HepG2 (cell line): ENCODE measurements around the gene SLAMF8. TPM values are rescaled to one million over a fixed set of nuclear protein-coding genes. Genes with fewer than 3 reads are reported as not detected.

ENCODE experiments used
- ATAC-seq: fragments of 200-7000 bp; cut with Tn5 transposase; 3 replicates; pipeline ENCODE4 v1.9.1; 2020; ENCODE audit warnings: mild to moderate bottlenecking, moderate library complexity
- BruUV-seq: library from RNA; stranded (reverse); fragments of 400-500 nt; replicated peaks from 2 replicates; lab custom pipeline; 2021; lab: Mats Ljungman, UMichigan
- CTCF ChIA-PET: fragments of 300-600 bp; formaldehyde crosslinking; extraction: SDS; loops from one replicate; lab custom pipeline; 2021; ENCODE audit warnings: low total read pairs, inconsistent platforms, low intra/inter-chr PET ratio; lab: Yijun Ruan, JAX
- POLR2A ChIA-PET: fragments of 350-600 bp; sonication (Branson Sonifier 250); formaldehyde crosslinking; loops from one replicate; lab custom pipeline; 2020; ENCODE audit warnings: antibody characterized with exemption, inconsistent platforms; lab: Yijun Ruan, JAX
- DNase-seq: peaks from one replicate; pipeline ENCODE4 v3.0.0-alpha.2; 2015; ENCODE audit warnings: low spot score
- FAIRE-seq: peaks from 3 replicates; lab custom pipeline; 2011; peaks lifted over from hg19 to GRCh38; lab: Jason Lieb, UNC
- H2AFZ ChIP-seq: one replicate; pipeline ENCODE4 v1.6.1; 2011; ENCODE audit warnings: low read length, inconsistent platforms
- H3K27ac ChIP-seq: fragments of 300-600 bp; 3 replicates; pipeline ENCODE4 v1.8.0; 2011; ENCODE audit warnings: mixed run types, mild to moderate bottlenecking, mixed read lengths, low read length, inconsistent platforms; ENCODE audit not compliant: insufficient read depth; ENCODE audit errors: extremely low read length
- H3K27me3 ChIP-seq, 2 experiments: fragments of 200-600 bp in 1 of 2; 2 replicates in 1 of 2; 3 replicates in 1 of 2; pipeline versions ENCODE4 v1.6.0 to v1.8.0; 2011; ENCODE audit warnings: low read length in 2 of 2, mild to moderate bottlenecking in 2 of 2, moderate library complexity in 2 of 2, inconsistent platforms in 1 of 2; ENCODE audit not compliant: insufficient read depth in 2 of 2, control insufficient read depth in 1 of 2
- H3K36me3 ChIP-seq, 2 experiments: fragments of 200-600 bp in 1 of 2; replicated peaks in 1 of 2; 2 replicates in 1 of 2; 3 replicates in 1 of 2; pipeline versions ENCODE4 v1.5.1 to v1.8.0; 2011; ENCODE audit warnings: low read length in 2 of 2, inconsistent platforms in 1 of 2; ENCODE audit not compliant: insufficient read depth in 2 of 2, control insufficient read depth in 1 of 2
- H3K4me1 ChIP-seq: 2 replicates; pipeline ENCODE4 v1.5.1; 2012; ENCODE audit warnings: low read length, inconsistent platforms; ENCODE audit not compliant: insufficient read depth
- H3K4me2 ChIP-seq: 2 replicates; pipeline ENCODE4 v1.6.0; 2011; ENCODE audit warnings: low read depth, low read length, inconsistent platforms
- H3K4me3 ChIP-seq, 3 experiments: fragments of 200-600 bp in 1 of 3; sonication (generic), shearing (Covaris generic) in 1 of 3; replicated peaks in 1 of 3; 2 replicates each; pipeline ENCODE4 v1.5.1; 2011 to 2016; ENCODE audit warnings: low read length in 3 of 3, inconsistent platforms in 2 of 3, low read depth in 2 of 3, mild to moderate bottlenecking in 2 of 3, control low read depth in 1 of 3, mixed read lengths in 1 of 3; ENCODE audit not compliant: insufficient read depth in 1 of 3
- H3K79me2 ChIP-seq: one replicate; pipeline ENCODE4 v1.6.1; 2011; ENCODE audit warnings: low read length, inconsistent platforms; ENCODE audit not compliant: insufficient read depth
- H3K9ac ChIP-seq: 2 replicates; pipeline ENCODE4 v1.6.0; 2011; ENCODE audit warnings: mild to moderate bottlenecking, low read depth, low read length, inconsistent platforms; ENCODE audit not compliant: insufficient read depth
- H3K9me3 ChIP-seq: 2 replicates; pipeline ENCODE4 v1.5.1; 2012; ENCODE audit warnings: mild to moderate bottlenecking, low read length
- H4K20me1 ChIP-seq: 2 replicates; pipeline ENCODE4 v1.6.0; 2011; ENCODE audit warnings: inconsistent platforms, mild to moderate bottlenecking, low read length, moderate library complexity; ENCODE audit not compliant: insufficient read depth
- ESRRA ChIP-seq: sonication (generic); formaldehyde crosslinking; IDR thresholded peaks from 2 replicates; pipeline ENCODE4 v1.5.1; 2020; ENCODE audit warnings: mild to moderate bottlenecking, low read depth, missing genetic modification reagents
- HOXA3 ChIP-seq: sonication (generic); formaldehyde crosslinking; IDR thresholded peaks from 2 replicates; pipeline ENCODE4 v1.5.0; 2020; ENCODE audit warnings: missing genetic modification reagents
- NAIF1 ChIP-seq: sonication (generic); formaldehyde crosslinking; IDR thresholded peaks from 2 replicates; pipeline ENCODE4 v1.5.0; 2020; ENCODE audit warnings: mild to moderate bottlenecking, missing genetic modification reagents, borderline replicate concordance
- NKX3-1 ChIP-seq: sonication (generic); formaldehyde crosslinking; IDR thresholded peaks from 2 replicates; pipeline ENCODE4 v1.5.0; 2020; ENCODE audit warnings: missing genetic modification reagents
- NR0B2 ChIP-seq: sonication (generic); formaldehyde crosslinking; IDR thresholded peaks from 2 replicates; pipeline ENCODE4 v1.4.0; 2020; ENCODE audit warnings: mild to moderate bottlenecking, missing genetic modification reagents
- PCBP1 ChIP-seq: fragments of 200-400 bp; formaldehyde crosslinking; IDR thresholded peaks from 2 replicates; pipeline ENCODE4 v1.6.1; 2017; ENCODE audit warnings: mild to moderate bottlenecking, low read depth, low read length, borderline replicate concordance
- SP2 ChIP-seq: sonication (generic); formaldehyde crosslinking; IDR thresholded peaks from 2 replicates; pipeline ENCODE4 v1.5.1; 2020; ENCODE audit warnings: mild to moderate bottlenecking, missing genetic modification reagents
- SP4 ChIP-seq: sonication (generic); formaldehyde crosslinking; IDR thresholded peaks from 2 replicates; pipeline ENCODE4 v1.8.1; 2023; ENCODE audit warnings: mild to moderate bottlenecking, missing genetic modification reagents
- TARDBP ChIP-seq: sonication (generic); formaldehyde crosslinking; IDR thresholded peaks from 2 replicates; pipeline ENCODE4 v1.8.0; 2022; ENCODE audit warnings: mild to moderate bottlenecking, missing genetic modification reagents
- TBX2 ChIP-seq: sonication (generic); formaldehyde crosslinking; IDR thresholded peaks from 2 replicates; pipeline ENCODE4 v1.5.0; 2020; ENCODE audit warnings: missing genetic modification reagents, mild to moderate bottlenecking, borderline replicate concordance
- TERF1 ChIP-seq: sonication (generic); formaldehyde crosslinking; IDR thresholded peaks from 2 replicates; pipeline ENCODE4 v1.8.0; 2022; ENCODE audit warnings: mild to moderate bottlenecking, missing genetic modification reagents, moderate library complexity
- ZBTB46 ChIP-seq: sonication (generic); formaldehyde crosslinking; IDR thresholded peaks from 2 replicates; pipeline ENCODE4 v1.4.0; 2020; ENCODE audit warnings: mild to moderate bottlenecking, missing genetic modification reagents, borderline replicate concordance
- ZNF354B ChIP-seq: sonication (generic); formaldehyde crosslinking; IDR thresholded peaks from 2 replicates; pipeline ENCODE4 v1.8.0; 2022; ENCODE audit warnings: mild to moderate bottlenecking, missing genetic modification reagents
- ZSCAN20 ChIP-seq: sonication (generic); formaldehyde crosslinking; IDR thresholded peaks from 2 replicates; pipeline ENCODE4 v1.4.0; 2020; ENCODE audit warnings: missing genetic modification reagents, mild to moderate bottlenecking, borderline replicate concordance
- WGBS: methylation state at CpG from one replicate; pipeline ENCODE4 v1.1.6; 2017; ENCODE audit warnings: low lambda C conversion rate; 5-methylcytosine and 5-hydroxymethylcytosine counted together
- in situ Hi-C: cut with HindIII; loops from 2 replicates; pipeline ENCODE4 v1.10.0; 2017; ENCODE audit warnings: low pct_unique_long_range_greater_than_20kb; ENCODE audit not compliant: extremely low pct_ligation_motif_present
- intact Hi-C: fragments of 100-400 bp; cut with micrococcal nuclease; formaldehyde crosslinking; loops from one replicate; pipeline ENCODE4 v1.10.0; 2022; ENCODE audit not compliant: unreplicated experiment
- polyA plus RNA-seq, 8 experiments: library from polyadenylated mRNA; depleted of rRNA in 3 of 8; stranded (reverse) in 7 of 8; unstranded in 1 of 8; fragments of >200 nt; fragmentation: Illumina TruSeq in 4 of 8; extraction: Trizol in 4 of 8; gene quantifications; 2 replicates each; pipeline versions ENCODE4 v1.2.1 to v1.2.3, GENCODE V29; 2011 to 2016; ENCODE audit warnings: low read depth in 4 of 8, missing spikeins in 1 of 8, mixed read lengths in 1 of 8; ENCODE audit not compliant: insufficient read depth in 1 of 8
- total RNA-seq, 5 experiments: library from RNA; depleted of rRNA; stranded (reverse); fragments of >200 nt; fragmentation: Illumina TruSeq; extraction: Trizol; gene quantifications; 2 replicates each; pipeline ENCODE4 v1.2.3, GENCODE V29; 2016; ENCODE audit warnings: low read depth in 1 of 5
- TF ChIP-seq, protein P1 (sequence below): sonication (generic); formaldehyde crosslinking; IDR thresholded peaks from 2 replicates; pipeline ENCODE4 v1.5.0; 2020; ENCODE audit warnings: missing genetic modification reagents
- TF ChIP-seq, protein P2 (sequence below): IDR thresholded peaks from 2 replicates; pipeline ENCODE4 v1.6.1; 2016; ENCODE audit warnings: low read depth

The SLAMF8 gene
- total and polyA plus RNA-seq, 2 of the 13 experiments (the other 11 are each of a cell fraction or from before 2014, with no cell fraction given), result not detected

GRCh38 chr1:159883134-159883533, 56.5 kb downstream of the SLAMF8 start:
- H2AFZ ChIP-seq, result no peak overlapping the region
- H3K4me3 ChIP-seq, result no peak overlapping the region
- 43% methylated on average over 4 of the region's 4 CpGs for WGBS
- intact Hi-C loops, result no loop called here
- POLR2A ChIA-PET, result no interaction called here
- no peaks in the 10 kb centered on the region for H3K36me3 ChIP-seq
- ATAC-seq (no peak), FAIRE-seq (no peak), DNase-seq (no peak)
- H3K4me1 ChIP-seq, result no peaks in the 10 kb centered on the region
- H3K79me2 ChIP-seq, result no peaks in the 10 kb centered on the region
- no peaks in the 10 kb centered on the region for H4K20me1 ChIP-seq
- TF ChIP-seq ZSCAN20 (CRISPR knock-in tag), result no peak
- no peak for TF ChIP-seq NKX3-1 (CRISPR knock-in tag)
- TF ChIP-seq HOXA3, result no peak
- no peak for TF ChIP-seq PCBP1
- TF ChIP-seq, protein P1, sequence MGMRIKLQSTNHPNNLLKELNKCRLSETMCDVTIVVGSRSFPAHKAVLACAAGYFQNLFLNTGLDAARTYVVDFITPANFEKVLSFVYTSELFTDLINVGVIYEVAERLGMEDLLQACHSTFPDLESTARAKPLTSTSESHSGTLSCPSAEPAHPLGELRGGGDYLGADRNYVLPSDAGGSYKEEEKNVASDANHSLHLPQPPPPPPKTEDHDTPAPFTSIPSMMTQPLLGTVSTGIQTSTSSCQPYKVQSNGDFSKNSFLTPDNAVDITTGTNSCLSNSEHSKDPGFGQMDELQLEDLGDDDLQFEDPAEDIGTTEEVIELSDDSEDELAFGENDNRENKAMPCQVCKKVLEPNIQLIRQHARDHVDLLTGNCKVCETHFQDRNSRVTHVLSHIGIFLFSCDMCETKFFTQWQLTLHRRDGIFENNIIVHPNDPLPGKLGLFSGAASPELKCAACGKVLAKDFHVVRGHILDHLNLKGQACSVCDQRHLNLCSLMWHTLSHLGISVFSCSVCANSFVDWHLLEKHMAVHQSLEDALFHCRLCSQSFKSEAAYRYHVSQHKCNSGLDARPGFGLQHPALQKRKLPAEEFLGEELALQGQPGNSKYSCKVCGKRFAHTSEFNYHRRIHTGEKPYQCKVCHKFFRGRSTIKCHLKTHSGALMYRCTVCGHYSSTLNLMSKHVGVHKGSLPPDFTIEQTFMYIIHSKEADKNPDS (CRISPR knock-in tag), result no peak
- TF ChIP-seq NR0B2, result no peak
- TF ChIP-seq ESRRA, result no peak
- no peak for TF ChIP-seq ZBTB46 (CRISPR knock-in tag)
- no peak for TF ChIP-seq NAIF1 (CRISPR knock-in tag)
- no peak for TF ChIP-seq TARDBP (CRISPR knock-in tag)
- no peak for TF ChIP-seq SP2 (CRISPR knock-in tag)
- no peak for TF ChIP-seq TERF1 (CRISPR knock-in tag)
- TF ChIP-seq, protein P2, sequence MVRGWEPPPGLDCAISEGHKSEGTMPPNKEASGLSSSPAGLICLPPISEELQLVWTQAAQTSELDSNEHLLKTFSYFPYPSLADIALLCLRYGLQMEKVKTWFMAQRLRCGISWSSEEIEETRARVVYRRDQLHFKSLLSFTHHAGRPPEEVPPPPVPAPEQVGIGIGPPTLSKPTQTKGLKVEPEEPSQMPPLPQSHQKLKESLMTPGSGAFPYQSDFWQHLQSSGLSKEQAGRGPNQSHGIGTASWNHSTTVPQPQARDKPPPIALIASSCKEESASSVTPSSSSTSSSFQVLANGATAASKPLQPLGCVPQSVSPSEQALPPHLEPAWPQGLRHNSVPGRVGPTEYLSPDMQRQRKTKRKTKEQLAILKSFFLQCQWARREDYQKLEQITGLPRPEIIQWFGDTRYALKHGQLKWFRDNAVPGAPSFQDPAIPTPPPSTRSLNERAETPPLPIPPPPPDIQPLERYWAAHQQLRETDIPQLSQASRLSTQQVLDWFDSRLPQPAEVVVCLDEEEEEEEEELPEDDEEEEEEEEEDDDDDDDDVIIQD, result no peak
- TF ChIP-seq SP4, result no peak
- no peak for TF ChIP-seq TBX2 (CRISPR knock-in tag)
- no peak for TF ChIP-seq ZNF354B (CRISPR knock-in tag)
- in situ Hi-C loops, result no loop called here
- no peak overlapping the region for H3K9ac ChIP-seq
- no TSS peak for BruUV-seq
- CTCF ChIA-PET, result no interaction called here
- no peaks in the 10 kb centered on the region for H3K9me3 ChIP-seq
- H3K27me3 ChIP-seq, result peaks cover 0 to 1% of the 10 kb centered on the region in 2 experiments; a peak in 2 of 5 replicates
- no peak overlapping the region for H3K27ac ChIP-seq
- no peak overlapping the region for H3K4me2 ChIP-seq
